GM18520 (cell line): ENCODE data around the gene CACNB2.
"Not testable (repeated sequence)": the region's sequence is repeated elsewhere in the genome, so short reads cannot be mapped to it uniquely, and the experiment has no call there.

ENCODE experiments used
- ATAC-seq: cut with Tn5 transposase; IDR thresholded peaks from one replicate; pipeline ENCODE4 v1.9.1; 2021; ENCODE audit not compliant: unreplicated experiment

The CACNB2 gene

GRCh38 chr10:18144928-18145327 lies 4.7 kb downstream of the CACNB2 start:
- no peak for ATAC-seq

- no peak for ATAC-seq
Measured at GRCh38 chr10:18145652-18146051, 5.4 kb downstream of the CACNB2 start.

GRCh38 chr10:18149196-18149800 lies 9.1 kb downstream of the CACNB2 start:
- ATAC-seq, result no peak

- ATAC-seq, result no peak
Measured at GRCh38 chr10:18151356-18151890, 11.2 kb downstream of the CACNB2 start.

- ATAC-seq, result not testable (repeated sequence)
Measured at GRCh38 chr10:18153381-18153780, 13.2 kb downstream of the CACNB2 start.

- no peak for ATAC-seq
Measured at GRCh38 chr10:18155321-18155720, 15.1 kb downstream of the CACNB2 start.

- not testable (repeated sequence) for ATAC-seq
Measured at GRCh38 chr10:18156797-18157196, 16.6 kb downstream of the CACNB2 start.

GRCh38 chr10:18157881-18158280 lies 17.7 kb downstream of the CACNB2 start:
- no peak for ATAC-seq

- ATAC-seq, result no peak
Measured at GRCh38 chr10:18158773-18159265, 18.6 kb downstream of the CACNB2 start.

- no peak for ATAC-seq
Measured at GRCh38 chr10:18159557-18159956, 19.3 kb downstream of the CACNB2 start.

GRCh38 chr10:18162021-18162627 lies 21.9 kb downstream of the CACNB2 start:
- no peak for ATAC-seq

- no peak for ATAC-seq
Measured at GRCh38 chr10:18164093-18164492, 23.9 kb downstream of the CACNB2 start.

- ATAC-seq, result no peak
Measured at GRCh38 chr10:18164748-18165361, 24.6 kb downstream of the CACNB2 start.

- no peak for ATAC-seq
Measured at GRCh38 chr10:18178854-18179483, 38.7 kb downstream of the CACNB2 start.

- ATAC-seq, result no peak
Measured at GRCh38 chr10:18179891-18180290, 39.7 kb downstream of the CACNB2 start.

- not testable (repeated sequence) for ATAC-seq
Measured at GRCh38 chr10:18181382-18181781, 41.2 kb downstream of the CACNB2 start.

- no peak for ATAC-seq
Measured at GRCh38 chr10:18185621-18186020, 45.4 kb downstream of the CACNB2 start.

- ATAC-seq, result no peak
Measured at GRCh38 chr10:18190840-18191239, 50.6 kb downstream of the CACNB2 start.

- no peak for ATAC-seq
Measured at GRCh38 chr10:18194634-18195033, 54.4 kb downstream of the CACNB2 start.

GRCh38 chr10:18195060-18195799 lies 55.0 kb downstream of the CACNB2 start:
- ATAC-seq, result no peak
